Spinal cord (tissue), 10 donors: ENCODE data around the gene NDUFS5. TPM values are rescaled to one million over a fixed set of nuclear protein-coding genes. Genes with fewer than 3 reads are reported as not detected.
"Not testable (repeated sequence)": the region's sequence is repeated elsewhere in the genome, so short reads cannot be mapped to it uniquely, and the experiment has no call there.

Source experiments
- DNase-seq, 6 donors: peaks; one replicate each; pipeline versions ENCODE4 v3.0.0 to v3.0.0-alpha.2; 2013 to 2015; ENCODE audit warnings: low spot score in 6 of 6, low read depth in 4 of 6
- H3K27ac ChIP-seq: one replicate; pipeline ENCODE4 v1.5.1; 2013; ENCODE audit warnings: low read depth, low read length, control low read depth
- H3K27me3 ChIP-seq: one replicate; pipeline ENCODE4 v1.6.1; 2013; ENCODE audit warnings: low read length; ENCODE audit not compliant: control insufficient read depth, insufficient read depth
- H3K36me3 ChIP-seq: one replicate; pipeline ENCODE4 v1.6.1; 2013; ENCODE audit warnings: low read length; ENCODE audit not compliant: control insufficient read depth, insufficient read depth
- H3K4me1 ChIP-seq: one replicate; pipeline ENCODE4 v1.6.1; 2013; ENCODE audit warnings: low read length; ENCODE audit not compliant: control insufficient read depth, insufficient read depth
- H3K4me3 ChIP-seq: one replicate; pipeline ENCODE4 v1.5.1; 2013; ENCODE audit warnings: low read depth, low read length, control low read depth
- H3K9me3 ChIP-seq: one replicate; pipeline ENCODE4 v1.6.1; 2013; ENCODE audit warnings: low read length; ENCODE audit not compliant: control insufficient read depth, insufficient read depth
- WGBS: methylation state at CpG from one replicate; pipeline ENCODE4 v1.1.5; 2013; ENCODE audit warnings: missing lambda C conversion rate; ENCODE audit not compliant: insufficient coverage; 5-methylcytosine and 5-hydroxymethylcytosine counted together
- long read RNA-seq, 4 donors: transcript quantifications; one replicate each; lab custom pipeline, GENCODE V29; 2026
- polyA plus RNA-seq, 2 donors: library from polyadenylated mRNA; unstranded; fragments of 120-200 nt; gene quantifications; one replicate each; pipeline ENCODE4 v1.2.1, GENCODE V29; 2013; ENCODE audit not compliant: insufficient read length in 2 of 2
- total RNA-seq, 2 donors: library from RNA; depleted of rRNA in 1 of 2; stranded (reverse); fragments of 120-200 nt in 1 of 2; fragments of >200 nt in 1 of 2; gene quantifications; one replicate each; pipeline versions ENCODE4 v1.2.3 to v1.2.4, GENCODE V29; 2013 to 2014
- donor health status: healthy.

The NDUFS5 gene
- 100 to 1,000 TPM; 276 to 360 TPM for total RNA-seq
- 100 to 1,000 TPM; 305 to 318 TPM for polyA plus RNA-seq
- long read RNA-seq, donor 1, transcript NDUFS5-202 (3 exons, 548 nt): minor isoform, 65 of 321 reads
- long read RNA-seq, donor 1, transcript NDUFS5-201 (3 exons, 544 nt): major isoform, 207 of 321 reads
- long read RNA-seq, donor 1, partial matches to known transcripts: 49 of 321 reads
- long read RNA-seq, donor 1, other reads (novel, unspliced or antisense): 0 of 321 reads
- long read RNA-seq, donor 2, transcript NDUFS5-202 (3 exons, 548 nt): minor isoform, 38 of 102 reads
- long read RNA-seq, donor 2, transcript NDUFS5-201 (3 exons, 544 nt): major isoform, 55 of 102 reads
- long read RNA-seq, donor 2, partial matches to known transcripts: 9 of 102 reads
- long read RNA-seq, donor 2, other reads (novel, unspliced or antisense): 0 of 102 reads
- long read RNA-seq, donor 3, transcript NDUFS5-202 (3 exons, 548 nt): major isoform, 68 of 158 reads
- long read RNA-seq, donor 3, transcript NDUFS5-201 (3 exons, 544 nt): minor isoform, 66 of 158 reads
- long read RNA-seq, donor 3, partial matches to known transcripts: 24 of 158 reads
- long read RNA-seq, donor 3, other reads (novel, unspliced or antisense): 0 of 158 reads
- long read RNA-seq, donor 4, transcript NDUFS5-201 (3 exons, 544 nt): major isoform, 282 of 434 reads
- long read RNA-seq, donor 4, transcript NDUFS5-202 (3 exons, 548 nt): minor isoform, 105 of 434 reads
- long read RNA-seq, donor 4, partial matches to known transcripts: 47 of 434 reads
- long read RNA-seq, donor 4, other reads (novel, unspliced or antisense): 0 of 434 reads

- H3K4me1 ChIP-seq: peaks cover 19% of the 10 kb centered on the region
- H3K9me3 ChIP-seq: no peaks in the 10 kb centered on the region
- no peaks in the 10 kb centered on the region for H3K27me3 ChIP-seq
- H3K4me3 ChIP-seq: peak within 1 kb of the TSS; percentile 95
- DNase-seq: peak; percentile 82 to 98 (median 88)
- peak within 1 kb of the TSS; percentile 98 for H3K27ac ChIP-seq
- H3K36me3 ChIP-seq: peaks cover 22% of the 10 kb centered on the region
- 0% methylated on average over 43 of the region's 47 CpGs for WGBS
Observed at GRCh38 chr1:39026051-39026865, at the start of gene NDUFS5. TSS of gene NDUFS5 (plus strand) at chr1:39026350. CDS start at chr1:39028725, 2,375 bp downstream.

GRCh38 chr1:38977399-38978244 lies 48.5 kb upstream of the NDUFS5 start:
- WGBS: 97% methylated on average over 7 of the region's 12 CpGs
- not testable (repeated sequence) for H3K36me3 ChIP-seq, DNase-seq, H3K27ac ChIP-seq, H3K9me3 ChIP-seq, H3K27me3 ChIP-seq, H3K4me3 ChIP-seq, H3K4me1 ChIP-seq

GRCh38 chr1:38978245-38978542 lies 48.0 kb upstream of the NDUFS5 start:
- WGBS: 100% methylated on average over 1 of the region's 6 CpGs
- H3K27ac ChIP-seq, H3K36me3 ChIP-seq, DNase-seq, H3K9me3 ChIP-seq, H3K4me1 ChIP-seq, H3K27me3 ChIP-seq, H3K4me3 ChIP-seq: not testable (repeated sequence)

GRCh38 chr1:38979380-38979779 lies 46.8 kb upstream of the NDUFS5 start:
- H3K4me3 ChIP-seq: not testable (repeated sequence)
- no CpG with 5 or more reads among the region's 1 CpG for WGBS

GRCh38 chr1:38989979-38990378 lies 36.2 kb upstream of the NDUFS5 start:
- WGBS: 83% methylated on average over 1 of the region's 2 CpGs
- Histone ChIP-seq H3K9me3 (no peaks in the 10 kb centered on the region), H3K4me3 (no peak overlapping the region), H3K4me1 (peaks cover 4% of the 10 kb centered on the region), H3K27me3 (no peaks in the 10 kb centered on the region), H3K27ac (peak overlapping the region; percentile 84), H3K36me3 (peaks cover 16% of the 10 kb centered on the region)
- no peak for DNase-seq

More at GRCh38 chr1:38979380-38979779, 46.8 kb upstream of the NDUFS5 start:
- not testable (repeated sequence) for H3K27ac ChIP-seq, H3K36me3 ChIP-seq, H3K4me1 ChIP-seq, H3K9me3 ChIP-seq, H3K27me3 ChIP-seq, DNase-seq

- Histone ChIP-seq H3K4me3 (peak overlapping the region; percentile 61), H3K36me3 (peaks cover 17% of the 10 kb centered on the region), H3K27ac (peak overlapping the region; percentile 84), H3K27me3 (no peaks in the 10 kb centered on the region), H3K4me1 (peaks cover 4% of the 10 kb centered on the region), H3K9me3 (no peaks in the 10 kb centered on the region)
- peak in 2 of 6 donors; percentile 2 to 55 for DNase-seq
- no CpG with 5 or more reads among the region's 5 CpGs for WGBS
Observed at GRCh38 chr1:38990386-38990737, 35.8 kb upstream of the NDUFS5 start.

- H3K36me3 ChIP-seq: peaks cover 22% of the 10 kb centered on the region
Observed at GRCh38 chr1:38990738-38991637, 35.2 kb upstream of the NDUFS5 start, which contains the start of gene AKIRIN1. TSS of gene AKIRIN1 (plus strand) at chr1:38991276. CDS start at chr1:38991381, 105 bp downstream.

GRCh38 chr1:38991638-38992411 lies 34.3 kb upstream of the NDUFS5 start:
- H3K36me3 ChIP-seq: peaks cover 28% of the 10 kb centered on the region
- H3K27ac ChIP-seq: peak overlapping the region; percentile 73
- H3K4me1 ChIP-seq: peaks cover 4% of the 10 kb centered on the region
- WGBS: 0% methylated on average over 15 of the region's 30 CpGs
- H3K27me3 ChIP-seq: no peaks in the 10 kb centered on the region
- peak overlapping the region; percentile 70 for H3K4me3 ChIP-seq
- H3K9me3 ChIP-seq: no peaks in the 10 kb centered on the region
- peak in 5 of 6 donors; percentile 17 to 72 (median 25) for DNase-seq

More at GRCh38 chr1:38990738-38991637, 35.2 kb upstream of the NDUFS5 start, which contains the start of gene AKIRIN1:
- under 1% methylated on average over 57 of the region's 76 CpGs for WGBS
- peak; percentile 83 to 98 (median 90) for DNase-seq
- Histone ChIP-seq H3K27ac (peak within 1 kb of the TSS; percentile 84), H3K4me3 (peak within 1 kb of the TSS; percentile 70), H3K4me1 (peaks cover 4% of the 10 kb centered on the region), H3K9me3 (no peaks in the 10 kb centered on the region), H3K27me3 (no peaks in the 10 kb centered on the region)
